ENCODE results near the gene COPS7B.

DNA sequence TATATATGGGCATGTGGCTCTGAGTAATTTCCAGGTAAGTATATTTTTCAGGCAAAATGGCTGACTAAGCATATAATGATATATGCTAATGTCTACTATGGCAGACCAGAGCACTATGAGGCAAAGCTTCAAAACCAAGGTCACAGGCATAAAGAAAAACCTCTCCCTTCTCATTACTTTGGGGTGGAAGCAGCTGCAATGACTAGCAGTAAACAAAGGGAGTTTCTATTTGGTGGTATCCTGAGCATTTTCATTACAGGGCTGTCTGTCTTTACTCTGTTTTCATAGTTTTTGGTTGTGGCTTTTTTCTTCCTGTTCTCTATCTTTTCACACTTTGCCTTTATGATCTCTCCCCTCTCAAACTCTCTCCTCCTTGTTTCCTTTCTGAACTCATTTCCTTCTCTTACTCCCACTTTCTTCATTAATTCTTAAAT is 20.7 kb upstream of the COPS7B start:
- TF ChIP-seq, protein P1, sequence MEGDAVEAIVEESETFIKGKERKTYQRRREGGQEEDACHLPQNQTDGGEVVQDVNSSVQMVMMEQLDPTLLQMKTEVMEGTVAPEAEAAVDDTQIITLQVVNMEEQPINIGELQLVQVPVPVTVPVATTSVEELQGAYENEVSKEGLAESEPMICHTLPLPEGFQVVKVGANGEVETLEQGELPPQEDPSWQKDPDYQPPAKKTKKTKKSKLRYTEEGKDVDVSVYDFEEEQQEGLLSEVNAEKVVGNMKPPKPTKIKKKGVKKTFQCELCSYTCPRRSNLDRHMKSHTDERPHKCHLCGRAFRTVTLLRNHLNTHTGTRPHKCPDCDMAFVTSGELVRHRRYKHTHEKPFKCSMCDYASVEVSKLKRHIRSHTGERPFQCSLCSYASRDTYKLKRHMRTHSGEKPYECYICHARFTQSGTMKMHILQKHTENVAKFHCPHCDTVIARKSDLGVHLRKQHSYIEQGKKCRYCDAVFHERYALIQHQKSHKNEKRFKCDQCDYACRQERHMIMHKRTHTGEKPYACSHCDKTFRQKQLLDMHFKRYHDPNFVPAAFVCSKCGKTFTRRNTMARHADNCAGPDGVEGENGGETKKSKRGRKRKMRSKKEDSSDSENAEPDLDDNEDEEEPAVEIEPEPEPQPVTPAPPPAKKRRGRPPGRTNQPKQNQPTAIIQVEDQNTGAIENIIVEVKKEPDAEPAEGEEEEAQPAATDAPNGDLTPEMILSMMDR (IDR thresholded peaks at IDR 0.05 in 8 of 11, conservative IDR thresholded peaks at IDR 0.05 in 3 of 11): no peak
- TF ChIP-seq POLR2A (IDR thresholded peaks at IDR 0.05): no peak

Measured in spleen (tissue), 7 donors.